Head of caudate nucleus (tissue), 42 donors: ENCODE results near the gene ELP4.
"Not testable (repeated sequence)": the region's sequence is repeated elsewhere in the genome, so short reads cannot be mapped to it uniquely, and the experiment has no call there.

Experiments used
- DNase-seq, 42 donors: peaks; one replicate each; pipeline versions ENCODE4 v3.0.0 to v3.0.0-alpha.2; 2020 to 2021; ENCODE audit warnings: mixed read lengths in 7 of 42
- intact Hi-C: fragments of 100-400 bp; cut with DNase I; formaldehyde crosslinking; loops from one replicate; pipeline ENCODE4 v1.15.0; 2022

ELP4 gene

GRCh38 chr11:31680770-31681169 lies 171.2 kb downstream of the ELP4 start:
- intact Hi-C loops, result no loop called here
- no peak for DNase-seq

DNA sequence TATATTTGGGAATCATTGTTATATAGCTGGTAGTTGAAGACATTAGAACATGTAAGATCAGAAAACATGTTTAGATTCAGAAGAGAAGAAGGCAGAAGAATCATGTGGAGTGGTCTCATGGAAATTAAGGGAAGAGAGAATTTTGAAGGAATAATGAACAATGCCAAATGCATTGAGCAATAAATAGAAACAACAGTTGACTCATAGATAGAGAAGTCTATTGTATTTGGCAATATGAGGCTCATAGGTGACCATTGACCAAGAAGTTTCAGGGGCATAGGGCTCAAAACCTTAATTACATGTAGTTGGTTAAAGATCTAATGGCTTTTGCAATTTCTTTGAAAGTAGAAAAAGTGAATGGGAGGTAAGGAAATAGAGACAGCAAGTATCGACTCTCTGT lies 177.7 kb downstream of the ELP4 start:
- intact Hi-C loops, result no loop called here
- no peak for DNase-seq

DNA sequence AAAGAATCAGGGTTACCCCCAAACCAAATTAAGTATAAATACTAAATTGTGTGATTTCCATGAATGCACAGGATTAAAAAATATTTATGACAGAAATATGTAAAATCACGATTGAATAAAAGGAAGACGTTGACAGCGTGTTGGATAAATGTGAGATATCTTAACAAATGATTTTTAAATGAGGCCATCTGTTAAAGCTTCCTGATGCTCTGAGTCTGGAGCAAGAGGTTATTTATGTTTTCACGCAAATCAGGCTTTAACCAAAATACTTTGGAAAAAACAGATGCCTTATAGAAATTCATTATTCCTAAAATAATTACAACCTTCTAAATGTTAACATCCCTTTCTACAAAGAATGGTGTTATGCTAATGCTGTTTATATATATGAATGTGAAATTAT lies 178.3 kb downstream of the ELP4 start:
- no peak for DNase-seq
- intact Hi-C loops, result no loop called here

- intact Hi-C loops, result no loop called here
- DNase-seq, result no peak
These were observed 180.0 kb downstream of the ELP4 start for GRCh38 chr11:31689559-31689958.

DNA sequence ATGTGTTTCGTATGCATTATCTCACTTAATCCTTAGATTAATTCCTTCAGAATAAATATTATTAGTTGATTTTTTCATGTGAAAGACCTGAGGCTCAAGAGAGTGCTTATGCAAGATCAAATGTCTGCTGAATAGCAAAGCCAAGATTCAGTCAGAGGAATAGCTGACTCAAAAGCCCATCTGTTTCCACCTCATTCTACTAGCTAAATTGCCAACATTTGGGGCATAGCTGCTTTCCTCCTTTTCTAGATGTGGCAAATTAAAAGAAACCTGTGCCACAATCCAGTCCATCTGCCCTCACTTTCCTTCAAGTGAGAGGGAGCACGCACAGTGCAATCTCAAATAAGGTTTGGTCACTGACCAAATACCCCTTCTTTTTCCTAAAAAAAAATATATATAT lies 180.5 kb downstream of the ELP4 start:
- no peak for DNase-seq
- intact Hi-C loops, result no loop called here

DNA sequence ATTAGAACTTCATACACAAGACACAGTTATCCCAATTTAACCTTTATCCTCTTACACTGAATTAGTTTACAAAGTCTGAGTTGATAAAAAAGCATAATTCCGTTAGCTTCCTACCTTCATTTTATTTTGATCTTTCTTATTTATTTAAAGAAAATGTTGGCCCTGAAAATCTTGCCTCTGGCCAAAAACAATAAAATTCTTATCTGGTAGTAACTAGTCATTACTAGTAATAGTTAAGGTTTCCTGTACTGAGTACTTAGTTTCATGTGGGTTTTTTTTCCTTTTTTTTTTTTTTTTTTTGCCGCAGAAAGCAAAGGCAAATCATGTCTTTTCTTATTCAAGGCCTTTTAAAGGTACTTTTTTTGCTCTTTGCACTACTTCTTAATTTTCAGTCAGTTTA lies 180.9 kb downstream of the ELP4 start:
- DNase-seq, result no peak

DNA sequence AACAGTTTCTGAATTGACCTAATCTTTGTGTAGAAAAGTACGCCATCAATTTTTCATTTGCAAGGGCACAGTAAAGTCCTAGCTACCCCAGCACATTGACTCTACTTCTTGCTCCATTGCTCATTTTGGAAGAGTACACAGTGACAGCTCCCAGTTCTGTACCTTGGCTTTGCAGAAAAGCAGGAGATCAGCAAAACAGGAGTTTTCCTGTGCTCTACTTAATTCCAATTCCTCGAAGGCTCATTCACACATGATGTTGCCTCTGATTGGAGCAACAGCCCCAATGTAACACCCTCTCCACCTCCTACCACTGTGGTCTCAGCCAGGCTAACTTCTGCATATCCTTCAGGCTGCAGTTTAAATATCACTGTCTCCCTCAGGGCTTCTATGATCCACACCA lies 182.9 kb downstream of the ELP4 start:
- intact Hi-C loops, result no loop called here
- no peak for DNase-seq

More for the DNA sequence above, 180.9 kb downstream of the ELP4 start:
- intact Hi-C loops, result no loop called here

DNA sequence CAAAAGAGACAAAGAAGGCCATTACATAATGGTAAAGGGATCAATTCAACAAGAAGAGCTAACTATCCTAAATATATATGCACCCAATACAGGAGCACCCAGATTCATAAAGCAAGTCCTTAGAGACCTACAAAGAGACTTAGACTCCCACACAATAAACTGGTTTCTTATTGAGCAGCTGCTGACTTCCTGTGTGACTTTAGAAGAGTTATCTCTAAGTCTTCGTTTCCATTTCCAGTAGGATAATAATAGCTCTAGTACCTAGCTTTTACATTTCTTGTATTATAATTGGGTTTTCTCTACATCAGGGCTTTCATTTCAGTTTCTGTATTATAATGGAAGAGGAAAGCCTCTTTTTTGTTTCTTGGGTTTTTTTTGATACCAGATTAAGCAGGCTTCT lies 187.5 kb downstream of the ELP4 start:
- DNase-seq, intact Hi-C loops: not testable (repeated sequence)

- intact Hi-C loops, result no loop called here
- DNase-seq, result no peak
These were observed 189.5 kb downstream of the ELP4 start for GRCh38 chr11:31699066-31699465.

DNA sequence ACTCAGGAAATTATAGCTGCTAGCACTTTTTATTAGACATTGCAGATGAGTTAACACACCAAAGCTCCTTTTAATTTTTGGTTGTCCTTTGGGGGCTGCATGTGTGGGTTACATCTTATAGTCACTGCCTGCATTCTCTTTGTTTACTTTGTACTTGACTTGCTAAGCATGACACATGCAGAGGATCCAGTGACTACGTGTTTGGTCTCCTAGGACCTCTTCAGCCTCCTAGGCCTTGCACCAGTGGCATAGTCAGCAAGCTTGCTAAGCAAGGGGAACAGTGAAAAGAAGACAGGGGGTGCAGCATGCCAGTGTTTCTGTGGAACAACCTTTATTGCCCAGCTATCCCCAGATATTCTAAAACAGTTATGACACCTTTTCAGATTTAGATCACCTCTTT lies 193.4 kb downstream of the ELP4 start:
- DNase-seq, result no peak

GRCh38 chr11:31706357-31706756 lies 196.8 kb downstream of the ELP4 start:
- intact Hi-C loops, result no loop called here
- DNase-seq, result no peak

More for the DNA sequence above, 193.4 kb downstream of the ELP4 start:
- intact Hi-C loops, result no loop called here

DNA sequence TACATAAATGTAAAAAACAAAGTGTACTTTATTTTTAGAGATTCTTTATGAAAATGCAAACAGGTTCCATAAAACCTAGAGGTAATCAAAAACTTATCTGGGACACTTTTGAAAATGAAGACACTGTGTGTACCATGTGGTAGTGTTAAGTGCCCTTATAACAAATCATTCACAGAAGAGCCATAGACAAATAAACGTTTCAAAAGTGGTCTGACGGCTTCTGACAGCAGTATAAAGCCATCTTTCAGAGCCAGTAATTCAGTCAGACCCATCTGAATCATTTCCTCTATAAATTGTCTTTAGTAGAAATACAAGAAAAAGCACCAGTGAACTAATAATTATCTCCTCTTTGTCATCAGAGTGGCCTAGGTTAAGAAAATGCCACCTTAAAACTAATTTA lies 201.6 kb downstream of the ELP4 start:
- intact Hi-C loops, result no loop called here
- DNase-seq, result no peak

- DNase-seq, result no peak
- intact Hi-C loops, result no loop called here
These were observed 203.3 kb downstream of the ELP4 start for GRCh38 chr11:31712851-31713250.

GRCh38 chr11:31714840-31715239 lies 205.3 kb downstream of the ELP4 start:
- DNase-seq, result no peak
- intact Hi-C loops, result no loop called here

GRCh38 chr11:31720225-31720624 lies 210.7 kb downstream of the ELP4 start:
- intact Hi-C loops, result no loop called here
- no peak for DNase-seq

DNA sequence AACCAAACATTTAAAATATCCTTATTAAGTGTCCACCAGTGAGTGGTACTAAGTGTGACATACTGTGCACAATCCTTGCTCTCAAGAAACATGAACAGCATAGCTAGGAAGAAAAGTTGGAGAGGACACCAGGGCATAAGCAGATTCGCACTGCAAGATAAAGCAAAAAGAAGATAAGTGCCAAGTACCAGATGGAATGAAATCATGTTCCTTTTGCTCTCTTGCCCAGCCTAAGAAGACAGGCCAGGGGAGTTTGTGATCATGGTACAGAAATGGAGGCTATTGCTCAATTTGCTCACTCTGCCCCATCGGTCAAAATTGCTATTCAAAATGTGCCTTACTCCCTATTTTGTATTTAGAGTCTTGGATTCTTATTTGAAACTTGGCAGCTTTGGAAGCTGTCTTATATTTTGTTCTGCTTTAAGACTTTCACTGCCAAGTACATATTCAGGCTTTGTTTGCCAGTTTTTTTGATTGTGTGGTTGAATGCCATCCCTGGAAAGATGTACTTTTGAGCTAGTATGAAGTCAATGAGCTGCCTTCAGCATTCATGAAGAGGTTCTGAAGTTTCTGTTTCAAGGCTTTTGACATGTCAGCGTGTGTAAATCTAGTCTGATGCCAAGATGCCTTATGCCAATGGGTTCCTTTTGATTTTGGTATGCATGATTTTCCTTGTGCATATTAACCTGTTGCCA lies 211.3 kb downstream of the ELP4 start:
- DNase-seq, result no peak
- intact Hi-C loops, result no loop called here

GRCh38 chr11:31722754-31723153 lies 213.2 kb downstream of the ELP4 start:
- intact Hi-C loops, result no loop called here
- no peak for DNase-seq

DNA sequence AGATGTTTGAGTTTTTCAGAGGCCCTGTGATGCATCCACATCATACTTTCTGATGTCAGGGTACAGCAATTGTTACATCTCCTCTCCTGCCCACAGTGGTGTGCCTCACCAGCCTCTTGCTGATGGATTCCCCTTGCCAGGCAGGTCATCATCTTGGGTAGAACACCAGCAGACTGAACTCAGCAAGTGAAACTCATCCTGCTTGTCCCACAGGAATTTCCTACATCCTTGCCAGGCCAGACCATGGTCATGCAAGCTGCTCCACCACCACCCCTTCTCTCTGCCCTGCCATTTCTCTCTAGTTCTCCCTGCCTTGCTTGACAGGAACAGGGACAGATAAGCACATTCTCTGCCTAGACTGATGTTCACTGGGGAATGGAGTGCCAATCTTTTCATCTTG lies 215.6 kb downstream of the ELP4 start:
- intact Hi-C loops, result no loop called here
- DNase-seq, result no peak

DNA sequence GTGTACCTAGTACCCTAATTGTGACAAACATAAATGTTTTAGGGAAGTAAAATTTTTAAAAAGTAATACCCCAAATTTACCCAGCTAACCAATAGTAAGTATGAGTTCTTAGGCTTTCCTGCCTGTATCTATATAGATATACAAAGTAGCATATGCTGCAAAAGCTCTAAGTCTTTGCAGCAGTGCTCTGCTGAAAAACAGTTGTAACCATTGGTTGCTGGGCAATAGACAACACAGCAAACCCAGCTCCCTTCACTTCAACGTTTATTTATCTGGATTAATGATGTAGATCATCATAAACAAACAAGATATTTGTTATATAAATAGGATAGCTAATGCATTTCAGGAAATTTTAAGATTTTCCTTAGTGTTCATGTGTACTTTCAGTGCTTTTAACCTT lies 218.9 kb downstream of the ELP4 start:
- intact Hi-C loops, result no loop called here
- DNase-seq, result no peak

DNA sequence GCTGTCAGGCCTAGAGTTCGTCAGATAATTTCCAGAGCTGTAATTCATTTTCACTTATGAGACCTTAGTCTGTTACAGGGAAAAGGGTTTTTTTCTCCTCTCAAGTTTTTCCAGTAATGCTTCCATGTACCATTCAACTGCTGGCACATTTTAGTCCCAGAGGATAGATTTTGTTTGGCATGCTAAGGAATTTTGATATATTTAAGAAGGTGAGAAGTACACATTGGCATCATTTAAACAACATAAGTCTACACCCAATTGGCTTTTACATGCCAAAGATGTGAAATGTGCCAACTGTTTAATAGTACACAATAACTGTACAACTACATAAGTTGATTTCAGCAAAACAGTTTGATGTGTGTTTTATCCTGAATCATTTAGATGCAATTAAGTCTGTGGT lies 230.6 kb downstream of the ELP4 start:
- no peak for DNase-seq
- intact Hi-C loops, result no loop called here

- DNase-seq, intact Hi-C loops: not testable (repeated sequence)
These were observed 231.3 kb downstream of the ELP4 start for GRCh38 chr11:31740731-31741368.
